Mucosa of descending colon (tissue), 3 donors: ENCODE measurements around the gene TRAF3. TPM values are rescaled to one million over a fixed set of nuclear protein-coding genes. Genes with fewer than 3 reads are reported as not detected.

ENCODE experiments used
- ATAC-seq: fragments of 200-7000 bp; cut with Tn5 transposase; one replicate; pipeline ENCODE4 v1.9.1; 2020; ENCODE audit warnings: mild to moderate bottlenecking, moderate library complexity
- DNase-seq, 3 donors: peaks; one replicate each; pipeline ENCODE4 v3.0.0-alpha.2; 2020
- H3K36me3 ChIP-seq: fragments of 200-600 bp; one replicate; pipeline ENCODE4 v1.8.0; 2021; ENCODE audit warnings: low read depth, mild to moderate bottlenecking
- H3K4me1 ChIP-seq: fragments of 200-600 bp; one replicate; pipeline ENCODE4 v1.8.0; 2021; ENCODE audit warnings: low read depth, mild to moderate bottlenecking
- H3K4me3 ChIP-seq: fragments of 200-600 bp; one replicate; pipeline ENCODE4 v1.8.0; 2021; ENCODE audit warnings: mild to moderate bottlenecking
- H3K9me3 ChIP-seq: fragments of 200-600 bp; one replicate; pipeline ENCODE4 v1.8.0; 2021; ENCODE audit warnings: mild to moderate bottlenecking
- CTCF ChIP-seq: fragments of 200-600 bp; IDR thresholded peaks from one replicate; pipeline ENCODE4 v1.8.0; 2022; ENCODE audit warnings: antibody characterized with exemption, mild to moderate bottlenecking
- intact Hi-C, 2 donors: fragments of 100-400 bp; cut with DNase I in 1 of 2; cut with micrococcal nuclease in 1 of 2; formaldehyde crosslinking; loops; one replicate each; pipeline versions ENCODE4 v1.11.0 to v1.11.1; 2022; cut with DNase I, micrococcal nuclease
- total RNA-seq, 3 donors: library from RNA; stranded (reverse); fragmentation: NEBNext Ultra II Directional in 2 of 3; extraction: Animal tissue kit (Norgen Biotek cat#: 25700) in 2 of 3; gene quantifications; one replicate each; pipeline versions ENCODE4 v1.2.1 to v1.2.4, GENCODE V29; 2021 to 2023
- donor health status: DM: no; HTN: no; CAD: no; lungs with moderate emphysema.
- donor health status: DM: no; HTN: no; CAD: no.
- donor health status: DM: no; HTN: yes; CAD: no.

The TRAF3 gene
- total RNA-seq, 3 donors from 2014 or later = 20.9 to 36.0 (median 21.3) TPM

- DNase-seq (peak; percentile 95 to 97 (median 96)), ATAC-seq (peak; percentile 81)
- intact Hi-C loops = loop anchor here in 1 of 2 donors (10.0 kb wide), 1 partner anchor 154 kb away; the partner anchor contains the start of gene TRAF3
- Histone ChIP-seq H3K4me3 (peak overlapping the region; percentile 32), H3K4me1 (peaks cover 26% of the 10 kb centered on the region), H3K36me3 (peaks cover 4% of the 10 kb centered on the region), H3K9me3 (no peaks in the 10 kb centered on the region)
- TF ChIP-seq CTCF = no peak
Measured at GRCh38 chr14:102928412-102929240, 151.4 kb downstream of the TRAF3 start.

- ATAC-seq = peak; percentile 6
- Histone ChIP-seq H3K4me3 (peak overlapping the region; percentile 32), H3K4me1 (peaks cover 24% of the 10 kb centered on the region), H3K9me3 (no peaks in the 10 kb centered on the region), H3K36me3 (peaks cover 4% of the 10 kb centered on the region)
- DNase-seq = peak in 2 of 3 donors; percentile 58 to 64
- TF ChIP-seq CTCF = no peak
- intact Hi-C loops = loop anchor here in 1 of 2 donors (10.0 kb wide), 1 partner anchor 155 kb away; the partner anchor contains the start of gene TRAF3
Measured at GRCh38 chr14:102929241-102930137, 152.2 kb downstream of the TRAF3 start.

- TF ChIP-seq CTCF = no peak
- Histone ChIP-seq H3K4me3 (no peak overlapping the region), H3K36me3 (peaks cover 4% of the 10 kb centered on the region), H3K9me3 (no peaks in the 10 kb centered on the region), H3K4me1 (peaks cover 18% of the 10 kb centered on the region)
- ATAC-seq (peak; percentile 4), DNase-seq (peak in 1 of 3 donors; percentile 58)
- intact Hi-C loops = no loop called here
Measured at GRCh38 chr14:102930138-102930752, 153.0 kb downstream of the TRAF3 start.

GRCh38 chr14:102930753-102931579 lies 153.7 kb downstream of the TRAF3 start:
- no peak for TF ChIP-seq CTCF
- intact Hi-C loops = no loop called here
- H3K4me1 ChIP-seq = peaks cover 18% of the 10 kb centered on the region
- H3K4me3 ChIP-seq = no peak overlapping the region
- peaks cover 4% of the 10 kb centered on the region for H3K36me3 ChIP-seq
- no peaks in the 10 kb centered on the region for H3K9me3 ChIP-seq
- DNase-seq (peak; percentile 64 to 76 (median 74)), ATAC-seq (peak; percentile 14)
